HEK293 (cell line): ENCODE results near the gene HMG20B.

ENCODE experiments used
- CTCF ChIA-PET: fragments of 350-600 bp; formaldehyde crosslinking; extraction: SDS; loops from one replicate; lab custom pipeline; 2021; ENCODE audit warnings: antibody characterized with exemption; lab: Yijun Ruan, JAX
- POLR2A ChIA-PET: fragments of 300-600 bp; formaldehyde crosslinking; extraction: SDS; loops from one replicate; lab custom pipeline; 2020; ENCODE audit warnings: antibody characterized with exemption, inconsistent platforms; lab: Yijun Ruan, JAX
- H3K27ac ChIP-seq: fragments of 200-500 bp; sonication (Bioruptor generic); 2 replicates; pipeline ENCODE4 v1.5.1; 2014; ENCODE audit warnings: low read depth, low read length, control low read depth, inconsistent platforms; ENCODE audit errors: extremely low read depth
- H3K36me3 ChIP-seq, 2 experiments: fragments of 200-500 bp in 1 of 2; sonication (Bioruptor generic) in 1 of 2; 1 replicate in 1 of 2; 2 replicates in 1 of 2; pipeline ENCODE4 v1.5.1; 2014 to 2017; ENCODE audit warnings: inconsistent platforms in 2 of 2, low read length in 2 of 2; ENCODE audit not compliant: control insufficient read depth in 2 of 2, insufficient read depth in 1 of 2
- H3K4me1 ChIP-seq: fragments of 200-500 bp; sonication (Bioruptor generic); 2 replicates; pipeline ENCODE4 v1.5.1; 2014; ENCODE audit warnings: mild to moderate bottlenecking, low read length, inconsistent platforms; ENCODE audit not compliant: control insufficient read depth, insufficient read depth
- H3K4me3 ChIP-seq: 2 replicates; pipeline ENCODE4 v1.5.1; 2011; ENCODE audit warnings: low read depth, mild to moderate bottlenecking, control low read depth, low read length, moderate library complexity
- H3K9me3 ChIP-seq: fragments of 200-500 bp; sonication (Bioruptor generic); 2 replicates; pipeline ENCODE4 v1.5.1; 2014; ENCODE audit warnings: low read depth, low read length, inconsistent platforms; ENCODE audit not compliant: control insufficient read depth, insufficient read depth
- EGR2 ChIP-seq: fragments of 450-650 bp; formaldehyde crosslinking; IDR thresholded peaks from 2 replicates; pipeline ENCODE4 v1.5.1; 2016; ENCODE audit warnings: low read depth, missing biosample characterization, missing genetic modification characterization
- ELK4 ChIP-seq: IDR thresholded peaks from 2 replicates; pipeline ENCODE4 v1.6.1; 2011; ENCODE audit warnings: mild to moderate bottlenecking, low read depth, low read length, borderline replicate concordance
- MZF1 ChIP-seq: fragments of 450-650 bp; formaldehyde crosslinking; IDR thresholded peaks from 2 replicates; pipeline ENCODE4 v1.5.1; 2017; ENCODE audit warnings: missing biosample characterization, missing genetic modification characterization, borderline replicate concordance
- SCRT2 ChIP-seq: fragments of 450-650 bp; formaldehyde crosslinking; IDR thresholded peaks from 2 replicates; pipeline ENCODE4 v1.5.1; 2016; ENCODE audit warnings: missing biosample characterization, missing genetic modification characterization
- ZBTB1 ChIP-seq: fragments of 450-650 bp; formaldehyde crosslinking; IDR thresholded peaks from 2 replicates; pipeline ENCODE4 v1.5.1; 2016; ENCODE audit warnings: missing biosample characterization, missing genetic modification characterization
- ZBTB49 ChIP-seq: fragments of 450-650 bp; formaldehyde crosslinking; IDR thresholded peaks from 2 replicates; pipeline ENCODE4 v1.5.1; 2016; ENCODE audit warnings: missing biosample characterization, missing genetic modification characterization, low read depth
- ZNF10 ChIP-seq: fragments of 450-650 bp; formaldehyde crosslinking; IDR thresholded peaks from 2 replicates; pipeline ENCODE4 v1.5.1; 2017; ENCODE audit warnings: missing biosample characterization, missing genetic modification characterization
- ZNF138 ChIP-seq: fragments of 450-650 bp; formaldehyde crosslinking; IDR thresholded peaks from 2 replicates; pipeline ENCODE4 v1.5.1; 2016; ENCODE audit warnings: missing biosample characterization, missing genetic modification characterization, borderline replicate concordance
- ZNF157 ChIP-seq: fragments of 450-650 bp; formaldehyde crosslinking; IDR thresholded peaks from 2 replicates; pipeline ENCODE4 v1.5.1; 2016; ENCODE audit warnings: missing biosample characterization, missing genetic modification characterization
- ZNF19 ChIP-seq: fragments of 450-650 bp; formaldehyde crosslinking; IDR thresholded peaks from 2 replicates; pipeline ENCODE4; 2016; ENCODE audit warnings: missing biosample characterization, missing genetic modification characterization, low read depth
- ZNF221 ChIP-seq: fragments of 450-650 bp; formaldehyde crosslinking; IDR thresholded peaks from 2 replicates; pipeline ENCODE4 v1.5.1; 2017; ENCODE audit warnings: missing biosample characterization, missing genetic modification characterization, borderline replicate concordance
- ZNF324 ChIP-seq: fragments of 450-650 bp; formaldehyde crosslinking; IDR thresholded peaks from 2 replicates; pipeline ENCODE4 v1.5.1; 2016; ENCODE audit warnings: missing biosample characterization, missing genetic modification characterization
- ZNF362 ChIP-seq: fragments of 450-650 bp; formaldehyde crosslinking; IDR thresholded peaks from 2 replicates; pipeline ENCODE4 v1.5.1; 2016; ENCODE audit warnings: missing biosample characterization, missing genetic modification characterization
- ZNF37A ChIP-seq: fragments of 450-650 bp; IDR thresholded peaks from 2 replicates; pipeline ENCODE4 v1.5.1; 2018; ENCODE audit warnings: missing biosample characterization, missing genetic modification characterization
- ZNF449 ChIP-seq: fragments of 450-650 bp; formaldehyde crosslinking; IDR thresholded peaks from 2 replicates; pipeline ENCODE4 v1.5.1; 2017; ENCODE audit warnings: missing biosample characterization, mild to moderate bottlenecking, missing genetic modification characterization, moderate library complexity
- ZNF510 ChIP-seq: fragments of 450-650 bp; formaldehyde crosslinking; IDR thresholded peaks from 2 replicates; pipeline ENCODE4 v1.5.1; 2018; ENCODE audit warnings: mild to moderate bottlenecking, missing genetic modification characterization, missing biosample characterization; ENCODE audit not compliant: insufficient replicate concordance
- ZNF544 ChIP-seq: fragments of 450-650 bp; formaldehyde crosslinking; IDR thresholded peaks from 2 replicates; pipeline ENCODE4 v1.5.0; 2017; ENCODE audit warnings: missing biosample characterization, missing genetic modification characterization
- ZNF677 ChIP-seq: fragments of 450-650 bp; IDR thresholded peaks from 2 replicates; pipeline ENCODE4 v1.5.0; 2018; ENCODE audit warnings: missing biosample characterization, mild to moderate bottlenecking, missing genetic modification characterization, moderate library complexity
- ZNF76 ChIP-seq: fragments of 450-650 bp; formaldehyde crosslinking; IDR thresholded peaks from 2 replicates; pipeline ENCODE4; 2016; ENCODE audit warnings: low read depth, missing biosample characterization, missing genetic modification characterization, borderline replicate concordance

Gene HMG20B

GRCh38 chr19:3531716-3532115, 41.0 kb upstream of the HMG20B start:
- POLR2A ChIA-PET: interaction anchor here (0.6 kb wide), 1 partner anchor 1640 kb away, joined by 3 read pairs; no protein-coding TSS in a partner anchor
- CTCF ChIA-PET: no interaction called here
- Histone ChIP-seq H3K27ac (no peak overlapping the region), H3K4me1 (no peaks in the 10 kb centered on the region), H3K4me3 (no peak overlapping the region), H3K9me3 (no peaks in the 10 kb centered on the region), H3K36me3 (peaks cover 0 to 82% of the 10 kb centered on the region in 2 experiments; a peak in 2 of 3 replicates)
- TF ChIP-seq MZF1 (tag by site-specific recombination) (no peak), SCRT2 (tag by site-specific recombination) (no peak), ZNF449 (tag by site-specific recombination) (no peak), ZNF76 (tag by site-specific recombination) (no peak), ZNF324 (tag by site-specific recombination) (no peak), ZBTB1 (tag by site-specific recombination) (no peak), ZNF37A (tag by site-specific recombination) (no peak), EGR2 (tag by site-specific recombination) (no peak), ZNF138 (tag by site-specific recombination) (no peak), ZNF362 (tag by site-specific recombination) (no peak), ZNF544 (tag by site-specific recombination) (no peak), ZNF510 (no peak), ZNF19 (tag by site-specific recombination) (no peak), ZNF677 (tag by site-specific recombination) (no peak), ZNF10 (tag by site-specific recombination) (no peak), ELK4 (no peak), ZNF221 (tag by site-specific recombination) (no peak)

- no peak overlapping the region for H3K4me3 ChIP-seq
- CTCF ChIA-PET: no interaction called here
- H3K9me3 ChIP-seq: no peaks in the 10 kb centered on the region
- TF ChIP-seq ZBTB49 (tag by site-specific recombination) (no peak), ZNF157 (tag by site-specific recombination) (peak; percentile 84)
- TF ChIP-seq, all 188 proteins: peak for 1
- POLR2A ChIA-PET: interaction anchor here (0.5 kb wide), 1 partner anchor 9 kb away, joined by 3 read pairs; no protein-coding TSS in a partner anchor
- Histone ChIP-seq H3K4me1 (no peaks in the 10 kb centered on the region), H3K36me3 (peaks cover 0 to 77% of the 10 kb centered on the region in 2 experiments; a peak in 2 of 3 replicates), H3K27ac (no peak overlapping the region)
These were observed 40.5 kb upstream of the HMG20B start for GRCh38 chr19:3532154-3532786.
